Measurements from ENCODE around the gene ITGA11. TPM values are rescaled to one million over a fixed set of nuclear protein-coding genes. Genes with fewer than 3 reads are reported as not detected.
A peak's percentile ranks its signal among the peaks of the same experiment; 100 is the strongest.

Gene ITGA11
- total RNA-seq, 1 donor from 2014 or later, result 2.0 TPM

GRCh38 chr15:68259883-68260282, 172.1 kb downstream of the ITGA11 start:
- FAIRE-seq (no peak), DNase-seq (ENCODE audit: low spot score in 2 of 2) (no peak)

- no peak for FAIRE-seq
These were observed 173.3 kb downstream of the ITGA11 start for GRCh38 chr15:68258692-68259091.

GRCh38 chr15:68256675-68257450, 175.1 kb downstream of the ITGA11 start:
- peak; percentile 75 to 78 for DNase-seq (ENCODE audit: low spot score in 2 of 2)
- no peak for FAIRE-seq

More at GRCh38 chr15:68258692-68259091, 173.3 kb downstream of the ITGA11 start:
- no peak for DNase-seq (ENCODE audit: low spot score in 2 of 2)

DNA sequence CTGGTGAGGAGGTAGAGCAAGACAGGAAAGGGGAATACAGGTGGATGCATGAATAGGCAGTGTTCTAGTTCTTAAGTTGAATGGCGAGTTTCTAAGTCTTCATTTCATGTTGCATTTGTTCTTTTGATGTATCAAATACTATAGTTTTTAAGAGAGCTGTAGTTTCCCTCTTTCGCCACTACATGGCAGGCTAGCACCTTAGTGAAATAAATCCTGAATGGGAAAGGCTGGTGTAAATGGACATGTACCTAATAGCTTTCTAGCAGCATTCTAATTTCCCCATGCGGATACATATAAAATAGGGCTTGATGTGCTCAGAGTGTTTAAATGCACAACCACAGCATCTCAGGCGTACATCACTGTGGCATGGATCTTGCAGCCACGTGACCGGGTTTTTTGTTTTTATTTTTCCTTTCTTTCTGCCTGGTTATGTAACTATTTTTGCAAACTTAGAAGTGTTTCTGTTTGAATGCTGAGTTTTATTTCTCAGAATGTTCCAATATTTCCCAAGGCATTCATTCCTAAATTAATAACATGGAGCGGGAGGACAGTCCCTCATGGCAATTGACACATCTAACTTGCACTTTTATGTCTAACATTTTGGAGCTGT, 178.9 kb downstream of the ITGA11 start:
- peak in 1 of 2 donors; percentile 68 for DNase-seq (ENCODE audit: low spot score in 2 of 2)
- FAIRE-seq, result peak; percentile 44

DNA sequence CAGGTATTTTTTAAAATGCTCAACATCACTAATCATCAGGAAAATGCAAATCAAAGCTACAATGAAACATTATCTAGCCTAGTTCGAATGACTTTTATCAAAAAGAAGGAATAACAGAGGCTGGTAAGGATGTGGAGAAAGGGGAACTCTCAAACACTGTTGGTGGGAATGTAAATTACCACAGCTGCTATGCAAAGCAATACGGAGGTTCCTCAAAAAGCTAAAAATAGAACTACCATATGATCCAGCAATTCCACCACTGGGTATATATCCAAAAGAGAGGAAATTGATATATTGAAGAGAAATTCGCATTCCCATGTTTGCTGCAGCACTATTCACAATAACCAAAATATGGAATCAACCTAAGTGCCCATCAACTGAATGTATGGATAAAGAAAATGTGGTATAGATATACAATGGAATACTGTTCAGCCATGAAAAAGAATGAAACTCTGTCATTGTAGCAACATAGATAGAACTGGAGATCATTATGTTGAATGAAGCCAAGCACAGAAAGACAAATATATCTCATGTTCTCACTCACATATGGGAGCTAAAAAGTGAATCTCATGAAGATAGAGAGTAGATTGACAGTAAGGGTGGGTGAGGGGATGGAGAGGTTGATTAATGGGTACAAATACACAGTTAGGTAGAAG, 182.8 kb downstream of the ITGA11 start:
- FAIRE-seq, result no peak

More for the DNA sequence above, 182.8 kb downstream of the ITGA11 start:
- no peak for DNase-seq (ENCODE audit: low spot score in 2 of 2)

Other genes with a start within 250 kb of the ITGA11 start
- 1.6 TPM for gene CALML4, start 226.8 kb downstream of the ITGA11 start, total RNA-seq
- gene CLN6, start 202.4 kb downstream of the ITGA11 start, total RNA-seq, result 3.7 TPM
- gene FEM1B, start 154.4 kb downstream of the ITGA11 start, total RNA-seq, result 213 TPM
- gene CORO2B, start 146.8 kb upstream of the ITGA11 start, total RNA-seq, result 19.2 TPM

All from frontal cortex (tissue), 4 donors.